ENCODE measurements around the gene ASPA.
"Not testable (repeated sequence)": the region's sequence is repeated elsewhere in the genome, so short reads cannot be mapped to it uniquely, and the experiment has no call there.

The ASPA gene

GRCh38 chr17:3475812-3476610 is at the start of gene ASPA:
ASPA (plus strand) TSS chr17:3475997; CDS start chr17:3476160, 163 bp downstream.
- DNase-seq = no peak

- not testable (repeated sequence) for DNase-seq
These were observed 42.6 kb upstream of the ASPA start for GRCh38 chr17:3433215-3433614.

- DNase-seq = no peak
These were observed 42.1 kb upstream of the ASPA start, which contains the start of gene OR1E2 for GRCh38 chr17:3433741-3434140. OR1E2 (minus strand) TSS chr17:3433841; CDS start chr17:3433841, 0 bp downstream.

- no peak for DNase-seq
These were observed 37.4 kb upstream of the ASPA start for GRCh38 chr17:3438368-3438767.

- DNase-seq = no peak
These were observed 35.3 kb upstream of the ASPA start for GRCh38 chr17:3440451-3440850.

GRCh38 chr17:3447625-3448024 is 28.2 kb upstream of the ASPA start:
- no peak for DNase-seq

- DNase-seq = no peak
These were observed 27.6 kb upstream of the ASPA start for GRCh38 chr17:3448059-3448665.

GRCh38 chr17:3466355-3466754 is 9.4 kb upstream of the ASPA start:
- DNase-seq = not testable (repeated sequence)

- DNase-seq = no peak
These were observed 6.3 kb upstream of the ASPA start for GRCh38 chr17:3469529-3469928.

- DNase-seq = no peak
These were observed 4.2 kb upstream of the ASPA start, which contains the start of gene SPATA22 for GRCh38 chr17:3471599-3471998. SPATA22 (minus strand) TSS chr17:3471819; CDS start chr17:3469325, 2,494 bp downstream.

GRCh38 chr17:3472137-3472536 is 3.7 kb upstream of the ASPA start:
- no peak for DNase-seq

- DNase-seq = no peak
These were observed 1.6 kb upstream of the ASPA start for GRCh38 chr17:3474212-3474611.

GRCh38 chr17:3475251-3475685 is 529 bp upstream of the ASPA start:
- DNase-seq = no peak

- no peak for DNase-seq
These were observed 4.2 kb downstream of the ASPA start for GRCh38 chr17:3479988-3480387.

GRCh38 chr17:3482852-3483251 is 7.1 kb downstream of the ASPA start:
- no peak for DNase-seq

- no peak for DNase-seq
These were observed 9.8 kb downstream of the ASPA start for GRCh38 chr17:3485481-3486068.

GRCh38 chr17:3497101-3497500 is 21.3 kb downstream of the ASPA start:
- DNase-seq = no peak

GRCh38 chr17:3501344-3501743 is 25.5 kb downstream of the ASPA start:
- DNase-seq = no peak

- no peak for DNase-seq
These were observed 26.7 kb downstream of the ASPA start for GRCh38 chr17:3502466-3502865.

GRCh38 chr17:3503285-3503684 is 27.5 kb downstream of the ASPA start:
- no peak for DNase-seq

GRCh38 chr17:3505008-3505407 is 29.2 kb downstream of the ASPA start:
- no peak for DNase-seq

GRCh38 chr17:3506054-3506453 is 30.3 kb downstream of the ASPA start:
- no peak for DNase-seq

GRCh38 chr17:3507071-3507470 is 31.3 kb downstream of the ASPA start:
- no peak for DNase-seq

- DNase-seq = no peak
These were observed 32.1 kb downstream of the ASPA start for GRCh38 chr17:3507869-3508268.
